HG03045 (cell line): ENCODE data around the gene CDNF.

ENCODE experiments used
- ATAC-seq: cut with Tn5 transposase; IDR thresholded peaks from one replicate; pipeline ENCODE4 v1.9.1; 2021; ENCODE audit warnings: mild to moderate bottlenecking, moderate library complexity; ENCODE audit not compliant: unreplicated experiment

CDNF gene

GRCh38 chr10:14800397-14800796 is 37.4 kb downstream of the CDNF start:
- no peak for ATAC-seq

GRCh38 chr10:14798636-14799035 is 39.2 kb downstream of the CDNF start:
- no peak for ATAC-seq

GRCh38 chr10:14787938-14788337 is 49.9 kb downstream of the CDNF start:
- ATAC-seq: no peak

- ATAC-seq: no peak
These were observed 53.3 kb downstream of the CDNF start for GRCh38 chr10:14784459-14785055.

GRCh38 chr10:14782691-14783363 is 55.0 kb downstream of the CDNF start:
- no peak for ATAC-seq

- ATAC-seq: no peak
These were observed 56.1 kb downstream of the CDNF start for GRCh38 chr10:14781763-14782162.

- no peak for ATAC-seq
These were observed 58.7 kb downstream of the CDNF start for GRCh38 chr10:14779001-14779651.

- no peak for ATAC-seq
These were observed 61.3 kb downstream of the CDNF start for GRCh38 chr10:14776546-14776945.

- ATAC-seq: no peak
These were observed 62.2 kb downstream of the CDNF start for GRCh38 chr10:14775656-14776055.

- no peak for ATAC-seq
These were observed 63.0 kb downstream of the CDNF start, which contains the start of gene FAM107B for GRCh38 chr10:14774797-14775196. FAM107B (minus strand) TSS chr10:14774897; CDS start chr10:14774663, 234 bp downstream.

GRCh38 chr10:14774214-14774580 is 63.6 kb downstream of the CDNF start:
- ATAC-seq: no peak

GRCh38 chr10:14773551-14774213 is 64.2 kb downstream of the CDNF start:
- ATAC-seq: no peak

GRCh38 chr10:14772399-14772798 is 65.4 kb downstream of the CDNF start:
- no peak for ATAC-seq

- ATAC-seq: no peak
These were observed 66.9 kb downstream of the CDNF start for GRCh38 chr10:14770927-14771326.
